GM10248 (cell line): ENCODE data around the gene DEDD.

Source experiments
- CTCF ChIA-PET: fragments of 300-600 bp; sonication (Branson Sonifier 250); formaldehyde crosslinking; extraction: SDS; loops from one replicate; lab custom pipeline; 2021; ENCODE audit warnings: antibody characterized with exemption; lab: Yijun Ruan, JAX
- POLR2A ChIA-PET: fragments of 350-650 bp; sonication (Branson Sonifier 250); formaldehyde crosslinking; extraction: SDS; loops from one replicate; lab custom pipeline; 2020; ENCODE audit warnings: antibody characterized with exemption; lab: Yijun Ruan, JAX
- DNase-seq: peaks from one replicate; pipeline ENCODE4 v3.0.0; 2012; ENCODE audit errors: extremely low spot score
- CTCF ChIP-seq: IDR thresholded peaks from 2 replicates; pipeline ENCODE4 v1.5.1; 2012; ENCODE audit warnings: mild to moderate bottlenecking, low read depth; ENCODE audit errors: extremely low read depth, missing control alignments, control extremely low read depth

Gene DEDD

GRCh38 chr1:161089938-161090337, 42.5 kb downstream of the DEDD start:
- POLR2A ChIA-PET = no interaction called here

GRCh38 chr1:161089251-161089924, 43.1 kb downstream of the DEDD start, which contains the start of gene NECTIN4:
Gene NECTIN4 (minus strand): TSS chr1:161089558. CDS start chr1:161089296, 262 bp downstream.
- no peak for TF ChIP-seq CTCF
- ChIA-PET POLR2A (no interaction called here), CTCF (interaction anchor here (1.0 to 9.2 kb wide), 5 partner anchors 8 to 28 kb away, joined by 3 to 73 read pairs (median 7); partner anchors contain the start of genes ARHGAP30 and KLHDC9)
- no peak for DNase-seq

More at GRCh38 chr1:161089938-161090337, 42.5 kb downstream of the DEDD start:
- DNase-seq = no peak
- TF ChIP-seq CTCF = no peak
- CTCF ChIA-PET = interaction anchor here (1.4 to 9.2 kb wide), 4 partner anchors 7 to 17 kb away, joined by 7 to 73 read pairs (median 12); partner anchors contain the start of genes ARHGAP30 and KLHDC9

GRCh38 chr1:161088587-161089110, 43.8 kb downstream of the DEDD start:
- no peak for DNase-seq
- CTCF ChIA-PET = interaction anchor here (1.0 to 9.2 kb wide), 5 partner anchors 9 to 29 kb away, joined by 3 to 73 read pairs (median 7); partner anchors contain the start of genes ARHGAP30 and KLHDC9

GRCh38 chr1:161086457-161086856, 46.0 kb downstream of the DEDD start:
- CTCF ChIA-PET = interaction anchor here (1.8 to 9.2 kb wide), 4 partner anchors 10 to 89 kb away, joined by 3 to 91 read pairs (median 40); partner anchors contain the start of genes ARHGAP30, KLHDC9 and PPOX
- no peak for TF ChIP-seq CTCF
- DNase-seq = no peak
- POLR2A ChIA-PET = no interaction called here

More at GRCh38 chr1:161088587-161089110, 43.8 kb downstream of the DEDD start:
- POLR2A ChIA-PET = no interaction called here
- TF ChIP-seq CTCF = no peak

- CTCF ChIA-PET = interaction anchor here (1.2 to 9.2 kb wide), 5 partner anchors 11 to 80 kb away, joined by 3 to 91 read pairs (median 7); partner anchors contain the start of genes ARHGAP30, DEDD, KLHDC9 and PPOX
- no peak for TF ChIP-seq CTCF
- no peak for DNase-seq
- POLR2A ChIA-PET = interaction anchor here (0.7 kb wide), 1 partner anchor 37 kb away, joined by 4 read pairs; no protein-coding TSS in a partner anchor
Measured at GRCh38 chr1:161085165-161085564, 47.3 kb downstream of the DEDD start.

- CTCF ChIA-PET = interaction anchor here (1.2 to 9.2 kb wide), 4 partner anchors 11 to 48 kb away, joined by 3 to 91 read pairs (median 38); partner anchors contain the start of genes ARHGAP30, DEDD and KLHDC9
- POLR2A ChIA-PET = no interaction called here
- TF ChIP-seq CTCF = no peak
- no peak for DNase-seq
Measured at GRCh38 chr1:161084597-161084988, 47.9 kb downstream of the DEDD start.
